Upper lobe of left lung (tissue), 4 donors: ENCODE data around the gene SYNGR1.

Experiments used
- CTCF ChIP-seq, 6 experiments: fragments of 450-650 bp in 4 of 6; fragments of 200-600 bp in 2 of 6; sonication (generic) in 2 of 6; IDR thresholded peaks; one replicate each; pipeline ENCODE4 v1.5.1; 2016 to 2019; ENCODE audit warnings: antibody characterized with exemption in 6 of 6
- POLR2AphosphoS5 ChIP-seq, 2 donors: sonication (generic); formaldehyde crosslinking; IDR thresholded peaks; one replicate each; pipeline ENCODE4 v1.5.1; 2017; ENCODE audit warnings: antibody characterized with exemption in 2 of 2

GRCh38 chr22:39374801-39375200, 25.0 kb downstream of the SYNGR1 start:
- TF ChIP-seq POLR2AphosphoS5 (IDR thresholded peaks at IDR 0.05) (no peak), CTCF (IDR thresholded peaks at IDR 0.05) (no peak)
